HFFc6 (cell line): ENCODE data around the gene CCN2. TPM values are rescaled to one million over a fixed set of nuclear protein-coding genes. Genes with fewer than 3 reads are reported as not detected.
A peak's percentile ranks its signal among the peaks of the same experiment; 100 is the strongest.

Experiments used
- DNase-seq: peaks from one replicate; pipeline ENCODE4 v3.0.0-alpha.2; 2018
- H3K27ac Mint-ChIP-seq: 2 replicates; pipeline ENCODE4 v1.8.0; 2020; ENCODE audit warnings: mild to moderate bottlenecking, mixed read lengths
- H3K27me3 Mint-ChIP-seq: 2 replicates; pipeline ENCODE4 v1.8.0; 2021; ENCODE audit warnings: mild to moderate bottlenecking, moderate library complexity, mixed read lengths; ENCODE audit not compliant: insufficient read depth
- H3K36me3 Mint-ChIP-seq: 2 replicates; pipeline ENCODE4 v1.8.0; 2021; ENCODE audit warnings: low read depth, mixed read lengths
- H3K4me1 Mint-ChIP-seq: 2 replicates; pipeline ENCODE4 v1.8.0; 2020; ENCODE audit warnings: low read depth, mixed read lengths
- H3K4me3 Mint-ChIP-seq: 2 replicates; pipeline ENCODE4 v1.8.0; 2020; ENCODE audit warnings: mild to moderate bottlenecking, moderate library complexity, mixed read lengths
- H3K9me3 Mint-ChIP-seq: 2 replicates; pipeline ENCODE4 v1.8.0; 2020; ENCODE audit warnings: mild to moderate bottlenecking, mixed read lengths
- total RNA-seq, 6 experiments: library from RNA; stranded (reverse); fragmentation: NEBNext Ultra II Directional; extraction: Animal tissue kit (Norgen Biotek cat#: 25700); gene quantifications; 2 replicates in 1 of 6; 3 replicates in 5 of 6; pipeline ENCODE4 v1.2.3, GENCODE V29; 2021
- TF ChIP-seq, protein P1 (sequence below): fragments of 200-600 bp; sonication (generic); IDR thresholded peaks from 2 replicates; pipeline ENCODE4 v1.5.0; 2021; ENCODE audit warnings: antibody characterized with exemption, mild to moderate bottlenecking

CCN2 gene
- total RNA-seq, 6 experiments from 2014 or later: 493 to 923 (median 550) TPM

DNA sequence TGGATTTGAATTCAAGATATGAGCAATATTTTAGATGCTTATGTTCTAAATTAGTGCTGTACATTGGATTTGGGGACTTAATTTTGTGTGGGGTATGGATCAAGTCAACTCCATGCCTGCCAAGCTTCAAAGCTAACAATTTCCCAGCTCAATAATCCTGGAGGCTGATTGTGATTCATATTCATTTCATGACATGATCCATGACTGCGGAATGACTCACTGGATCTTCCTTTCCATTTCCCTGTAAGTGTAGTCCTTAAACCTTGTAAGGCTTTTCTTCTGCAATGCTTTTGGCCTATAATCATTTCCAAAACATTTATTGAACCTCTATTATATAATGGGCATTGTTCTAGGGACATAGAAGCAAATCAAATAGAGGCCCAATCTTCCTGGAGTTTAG is 44.7 kb upstream of the CCN2 start:
- Mint-ChIP-seq H3K9me3 (no peaks in the 10 kb centered on the region), H3K4me3 (no peak overlapping the region), H3K27me3 (no peaks in the 10 kb centered on the region), H3K4me1 (peaks cover 48% of the 10 kb centered on the region), H3K36me3 (peaks cover 9% of the 10 kb centered on the region), H3K27ac (peak overlapping the region; percentile 60; the same call in 1 of the 2 replicates)
- peak; percentile 85 for DNase-seq
- TF ChIP-seq, protein P1, sequence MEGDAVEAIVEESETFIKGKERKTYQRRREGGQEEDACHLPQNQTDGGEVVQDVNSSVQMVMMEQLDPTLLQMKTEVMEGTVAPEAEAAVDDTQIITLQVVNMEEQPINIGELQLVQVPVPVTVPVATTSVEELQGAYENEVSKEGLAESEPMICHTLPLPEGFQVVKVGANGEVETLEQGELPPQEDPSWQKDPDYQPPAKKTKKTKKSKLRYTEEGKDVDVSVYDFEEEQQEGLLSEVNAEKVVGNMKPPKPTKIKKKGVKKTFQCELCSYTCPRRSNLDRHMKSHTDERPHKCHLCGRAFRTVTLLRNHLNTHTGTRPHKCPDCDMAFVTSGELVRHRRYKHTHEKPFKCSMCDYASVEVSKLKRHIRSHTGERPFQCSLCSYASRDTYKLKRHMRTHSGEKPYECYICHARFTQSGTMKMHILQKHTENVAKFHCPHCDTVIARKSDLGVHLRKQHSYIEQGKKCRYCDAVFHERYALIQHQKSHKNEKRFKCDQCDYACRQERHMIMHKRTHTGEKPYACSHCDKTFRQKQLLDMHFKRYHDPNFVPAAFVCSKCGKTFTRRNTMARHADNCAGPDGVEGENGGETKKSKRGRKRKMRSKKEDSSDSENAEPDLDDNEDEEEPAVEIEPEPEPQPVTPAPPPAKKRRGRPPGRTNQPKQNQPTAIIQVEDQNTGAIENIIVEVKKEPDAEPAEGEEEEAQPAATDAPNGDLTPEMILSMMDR: no peak

DNA sequence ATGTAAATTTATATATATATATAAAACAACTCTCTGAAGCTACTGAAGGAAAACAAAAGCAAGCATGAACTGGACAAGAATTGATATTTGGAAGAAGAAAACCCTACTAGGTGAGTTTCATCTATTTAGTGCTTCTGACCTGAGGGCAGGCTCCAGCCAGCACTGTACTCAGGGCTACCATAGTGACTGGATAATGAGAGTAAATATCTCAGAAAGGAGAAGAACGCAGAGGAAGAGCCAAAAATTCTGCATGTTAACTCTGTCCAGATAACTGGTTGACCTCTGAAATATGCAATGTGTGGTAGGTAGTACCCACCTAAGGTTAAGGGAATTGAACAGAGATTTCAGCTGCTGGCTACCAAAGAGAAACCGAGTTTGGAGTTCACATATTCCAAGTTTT is 41.4 kb upstream of the CCN2 start:
- no peak overlapping the region for H3K4me3 Mint-ChIP-seq
- peaks cover 5% of the 10 kb centered on the region; the same call in 1 of the 2 replicates for H3K9me3 Mint-ChIP-seq
- peaks cover 34% of the 10 kb centered on the region for H3K4me1 Mint-ChIP-seq
- H3K27ac Mint-ChIP-seq: no peak overlapping the region
- peaks cover 9% of the 10 kb centered on the region for H3K36me3 Mint-ChIP-seq
- TF ChIP-seq, protein P1: no peak
- no peak for DNase-seq
- no peaks in the 10 kb centered on the region for H3K27me3 Mint-ChIP-seq

DNA sequence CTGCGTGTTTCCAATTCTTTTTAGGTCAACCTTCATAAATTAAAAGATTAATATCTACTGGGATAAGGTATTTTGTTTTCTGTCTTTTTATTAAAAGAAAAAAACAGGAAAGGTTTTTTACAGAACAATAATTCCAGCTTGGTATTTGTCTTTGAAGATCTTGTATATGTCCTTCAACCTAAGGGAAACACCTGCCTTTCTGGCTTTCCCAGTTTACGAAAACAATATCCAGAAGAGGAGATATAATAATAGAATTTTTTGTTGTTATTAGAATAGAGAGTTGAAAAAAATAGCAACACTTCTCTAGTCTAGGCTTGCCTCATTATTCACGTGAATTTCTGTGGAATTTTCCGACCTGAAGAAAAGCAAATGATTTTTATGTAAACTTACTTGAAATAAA is 37.9 kb upstream of the CCN2 start:
- Mint-ChIP-seq H3K4me1 (peaks cover 20% of the 10 kb centered on the region), H3K4me3 (no peak overlapping the region), H3K36me3 (peaks cover 5% of the 10 kb centered on the region; the same call in 1 of the 2 replicates), H3K9me3 (peaks cover 5% of the 10 kb centered on the region; the same call in 1 of the 2 replicates), H3K27me3 (no peaks in the 10 kb centered on the region), H3K27ac (no peak overlapping the region)
- TF ChIP-seq, protein P1: no peak
- DNase-seq: no peak

DNA sequence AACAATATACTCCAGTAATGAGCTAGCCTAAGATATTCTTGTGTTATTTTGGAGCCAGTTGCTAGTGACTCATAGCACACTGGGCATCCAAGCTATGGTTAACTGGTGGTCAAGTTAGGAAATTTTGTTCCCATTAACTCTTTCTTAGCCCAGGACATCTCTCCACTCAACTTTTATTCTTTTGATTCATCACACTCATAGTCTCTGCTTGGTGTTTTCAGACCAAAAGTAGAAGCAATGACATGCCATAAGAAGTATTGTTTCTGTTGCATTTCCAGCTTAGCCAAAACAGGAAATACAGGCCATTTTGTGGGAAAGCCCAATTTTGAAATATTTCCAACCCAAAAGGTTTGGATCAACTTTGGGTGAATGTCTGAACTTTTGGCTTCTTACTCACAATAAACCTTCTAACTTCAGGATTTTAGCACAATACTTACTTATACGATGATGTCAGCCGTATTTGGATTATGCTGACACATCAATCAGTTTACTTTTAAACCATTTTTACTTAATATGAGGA is 31.6 kb upstream of the CCN2 start:
- no peaks in the 10 kb centered on the region for H3K27me3 Mint-ChIP-seq
- H3K36me3 Mint-ChIP-seq: no peaks in the 10 kb centered on the region
- TF ChIP-seq, protein P1: no peak
- H3K9me3 Mint-ChIP-seq: no peaks in the 10 kb centered on the region
- H3K27ac Mint-ChIP-seq: peak overlapping the region; percentile 83
- H3K4me1 Mint-ChIP-seq: peaks cover 79% of the 10 kb centered on the region
- peak overlapping the region; percentile 58 for H3K4me3 Mint-ChIP-seq
- DNase-seq: peak; percentile 75

DNA sequence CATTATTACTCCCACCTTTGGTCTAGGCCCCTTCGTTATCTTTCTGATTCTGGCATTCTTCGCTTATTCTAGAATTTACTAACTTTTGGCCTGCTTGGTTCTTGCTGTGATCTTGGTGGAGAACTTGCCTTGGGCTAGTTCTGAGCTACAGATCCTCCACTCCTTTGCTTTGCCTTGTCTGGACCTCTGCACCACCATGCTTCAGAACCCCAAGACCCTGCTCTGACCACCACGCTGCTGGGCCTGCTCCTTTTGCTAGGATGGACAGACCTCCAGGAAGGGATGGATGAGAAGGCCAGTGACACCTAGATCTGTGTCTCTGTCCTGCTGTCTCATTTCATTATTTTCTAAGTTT is 30.4 kb upstream of the CCN2 start:
- peaks cover 83% of the 10 kb centered on the region for H3K4me1 Mint-ChIP-seq
- no peak overlapping the region for H3K4me3 Mint-ChIP-seq
- no peaks in the 10 kb centered on the region for H3K36me3 Mint-ChIP-seq
- no peaks in the 10 kb centered on the region for H3K9me3 Mint-ChIP-seq
- H3K27me3 Mint-ChIP-seq: no peaks in the 10 kb centered on the region
- H3K27ac Mint-ChIP-seq: no peak overlapping the region
- no peak for DNase-seq
- TF ChIP-seq, protein P1: no peak
